Measurements from ENCODE around the gene C5orf34.
A peak's percentile ranks its signal among the peaks of the same experiment; 100 is the strongest.
"Not testable (repeated sequence)": the region's sequence is repeated elsewhere in the genome, so short reads cannot be mapped to it uniquely, and the experiment has no call there.

Gene C5orf34

DNA sequence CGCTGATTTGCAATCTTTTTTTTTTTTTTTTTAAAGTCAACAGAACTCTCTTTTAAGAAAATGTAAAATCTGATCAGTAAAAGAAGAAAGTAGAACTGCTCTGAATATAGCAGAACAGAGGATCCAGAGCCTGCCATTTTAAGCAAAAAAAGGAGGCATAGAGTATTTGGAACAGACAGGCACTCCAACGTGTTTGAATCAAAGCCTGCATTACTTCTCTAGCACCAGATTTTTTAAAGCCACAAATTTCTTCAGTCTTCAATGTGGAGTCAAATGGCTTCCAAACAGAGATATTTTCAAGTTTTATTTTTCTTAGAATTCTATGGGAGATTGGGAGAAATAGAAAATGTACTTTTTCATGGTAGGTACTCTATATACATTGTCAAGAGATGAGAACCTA, 36.8 kb upstream of the C5orf34 start:
- Histone ChIP-seq H3K27ac (ENCODE audit: low read depth, low read length) (no peak overlapping the region), H3K4me3 (ENCODE audit: low read depth in 1 of 2, low read length in 2 of 2) (no peak overlapping the region), H3K27me3 (ENCODE audit: control insufficient read depth in 1 of 2, insufficient read depth in 2 of 2, low read length in 2 of 2) (no peaks in the 10 kb centered on the region), H3K9ac (ENCODE audit: low read length) (no peak overlapping the region), H3K36me3 (ENCODE audit: insufficient read depth, low read length) (peaks cover 26% of the 10 kb centered on the region), H3K4me1 (ENCODE audit: insufficient read depth, low read length) (peaks cover 37% of the 10 kb centered on the region), H3K9me3 (ENCODE audit: low read length) (no peaks in the 10 kb centered on the region)

- H3K36me3 ChIP-seq (ENCODE audit: insufficient read depth, low read length), result peaks cover 46% of the 10 kb centered on the region
- H3K4me3 ChIP-seq (ENCODE audit: low read depth in 1 of 2, low read length in 2 of 2), result not testable (repeated sequence)
- H3K4me1 ChIP-seq (ENCODE audit: insufficient read depth, low read length), result peaks cover 23% of the 10 kb centered on the region
These were observed 34.3 kb upstream of the C5orf34 start for GRCh38 chr5:43549272-43549671.

DNA sequence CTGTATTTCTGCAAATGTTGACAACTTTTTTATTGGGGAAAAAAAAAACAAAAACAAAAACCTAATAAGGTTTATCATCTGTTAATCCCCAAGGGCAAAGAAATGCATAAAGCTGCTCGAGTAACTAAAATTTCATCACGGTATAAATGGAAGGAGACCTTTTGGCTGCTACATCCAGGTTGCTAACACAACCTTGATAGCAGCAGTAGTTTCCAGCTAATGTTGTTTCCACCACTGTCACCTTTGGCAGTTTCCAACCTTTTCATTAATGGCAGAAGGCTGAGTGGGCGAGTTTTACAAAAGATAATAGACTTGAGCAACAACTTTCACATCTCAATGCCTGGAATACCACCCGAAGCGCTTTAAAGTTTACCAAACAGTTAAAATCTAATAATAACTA, 33.4 kb upstream of the C5orf34 start:
- no peaks in the 10 kb centered on the region for H3K9me3 ChIP-seq (ENCODE audit: low read length)
- H3K9ac ChIP-seq (ENCODE audit: low read length), result no peak overlapping the region
- peaks cover 44% of the 10 kb centered on the region for H3K36me3 ChIP-seq (ENCODE audit: insufficient read depth, low read length)
- no peak overlapping the region for H3K27ac ChIP-seq (ENCODE audit: low read depth, low read length)
- H3K4me1 ChIP-seq (ENCODE audit: insufficient read depth, low read length), result peaks cover 13% of the 10 kb centered on the region
- H3K4me3 ChIP-seq (ENCODE audit: low read depth in 1 of 2, low read length in 2 of 2), result no peak overlapping the region
- H3K27me3 ChIP-seq (ENCODE audit: control insufficient read depth in 1 of 2, insufficient read depth in 2 of 2, low read length in 2 of 2), result no peaks in the 10 kb centered on the region

More at GRCh38 chr5:43549272-43549671, 34.3 kb upstream of the C5orf34 start:
- H3K27me3 ChIP-seq (ENCODE audit: control insufficient read depth in 1 of 2, insufficient read depth in 2 of 2, low read length in 2 of 2); H3K9ac ChIP-seq (ENCODE audit: low read length); H3K27ac ChIP-seq (ENCODE audit: low read depth, low read length); H3K9me3 ChIP-seq (ENCODE audit: low read length): not testable (repeated sequence)

DNA sequence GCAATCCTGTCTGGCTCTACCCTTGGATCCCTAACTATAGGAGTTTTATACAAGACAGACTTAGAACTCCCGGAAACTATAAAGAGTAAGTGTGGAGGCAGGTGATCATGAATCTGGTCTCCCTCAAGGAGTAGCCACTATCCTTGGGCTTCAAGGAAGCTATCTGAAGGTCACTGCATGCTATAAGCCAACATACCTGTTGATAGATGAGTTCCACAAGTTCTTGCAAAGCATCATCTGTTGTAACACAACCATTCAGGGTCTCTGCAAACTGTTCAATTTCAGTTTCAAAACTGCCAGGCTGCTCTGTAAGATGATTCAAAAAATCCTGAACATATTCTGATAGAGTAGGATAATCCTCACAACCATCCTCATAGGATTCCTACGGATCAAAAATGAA, 32.6 kb upstream of the C5orf34 start:
- H3K36me3 ChIP-seq (ENCODE audit: insufficient read depth, low read length), result peaks cover 52% of the 10 kb centered on the region

DNA sequence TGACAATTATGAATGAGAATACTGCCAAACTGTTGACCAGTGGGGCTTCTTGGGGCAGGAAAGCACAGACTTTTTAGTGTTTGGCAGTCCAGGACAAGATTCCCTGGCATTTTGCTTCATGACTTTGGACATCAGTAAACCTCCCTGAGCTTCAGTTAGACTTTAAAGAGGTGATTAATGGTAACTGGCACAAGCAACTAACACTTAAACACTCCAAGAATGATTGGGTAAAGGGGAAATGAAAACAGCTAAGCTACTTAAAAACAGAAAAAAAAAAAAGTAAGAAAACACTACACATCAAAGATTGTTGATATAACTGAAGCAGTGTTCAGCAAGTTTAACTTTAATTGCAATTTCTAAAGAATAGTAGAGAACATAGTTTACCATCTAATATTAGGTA, 28.5 kb upstream of the C5orf34 start:
- no peak overlapping the region for H3K27ac ChIP-seq (ENCODE audit: low read depth, low read length)
- no peak overlapping the region for H3K4me3 ChIP-seq (ENCODE audit: low read depth in 1 of 2, low read length in 2 of 2)
- H3K9ac ChIP-seq (ENCODE audit: low read length), result no peak overlapping the region
- H3K36me3 ChIP-seq (ENCODE audit: insufficient read depth, low read length), result peaks cover 79% of the 10 kb centered on the region
- H3K4me1 ChIP-seq (ENCODE audit: insufficient read depth, low read length), result no peaks in the 10 kb centered on the region
- H3K27me3 ChIP-seq (ENCODE audit: control insufficient read depth in 1 of 2, insufficient read depth in 2 of 2, low read length in 2 of 2), result no peaks in the 10 kb centered on the region
- H3K9me3 ChIP-seq (ENCODE audit: low read length), result no peaks in the 10 kb centered on the region

More for the DNA sequence above, 32.6 kb upstream of the C5orf34 start:
- Histone ChIP-seq H3K4me3 (ENCODE audit: low read depth in 1 of 2, low read length in 2 of 2) (no peak overlapping the region), H3K27me3 (ENCODE audit: control insufficient read depth in 1 of 2, insufficient read depth in 2 of 2, low read length in 2 of 2) (no peaks in the 10 kb centered on the region), H3K27ac (ENCODE audit: low read depth, low read length) (no peak overlapping the region), H3K9me3 (ENCODE audit: low read length) (no peaks in the 10 kb centered on the region), H3K4me1 (ENCODE audit: insufficient read depth, low read length) (peaks cover 5% of the 10 kb centered on the region), H3K9ac (ENCODE audit: low read length) (no peak overlapping the region)

GRCh38 chr5:43540746-43541145, 25.8 kb upstream of the C5orf34 start:
- no peak overlapping the region for H3K9ac ChIP-seq (ENCODE audit: low read length)
- no peaks in the 10 kb centered on the region for H3K4me1 ChIP-seq (ENCODE audit: insufficient read depth, low read length)
- H3K9me3 ChIP-seq (ENCODE audit: low read length), result no peaks in the 10 kb centered on the region
- H3K27ac ChIP-seq (ENCODE audit: low read depth, low read length), result no peak overlapping the region
- H3K27me3 ChIP-seq (ENCODE audit: control insufficient read depth in 1 of 2, insufficient read depth in 2 of 2, low read length in 2 of 2), result no peaks in the 10 kb centered on the region
- no peak overlapping the region for H3K4me3 ChIP-seq (ENCODE audit: low read depth in 1 of 2, low read length in 2 of 2)
- peaks cover 74% of the 10 kb centered on the region for H3K36me3 ChIP-seq (ENCODE audit: insufficient read depth, low read length)

GRCh38 chr5:43536972-43537371, 22.0 kb upstream of the C5orf34 start:
- H3K9me3 ChIP-seq (ENCODE audit: low read length), result no peaks in the 10 kb centered on the region
- peaks cover 75% of the 10 kb centered on the region for H3K36me3 ChIP-seq (ENCODE audit: insufficient read depth, low read length)
- no peaks in the 10 kb centered on the region for H3K4me1 ChIP-seq (ENCODE audit: insufficient read depth, low read length)
- H3K27me3 ChIP-seq (ENCODE audit: control insufficient read depth in 1 of 2, insufficient read depth in 2 of 2, low read length in 2 of 2), result no peaks in the 10 kb centered on the region
- H3K4me3 ChIP-seq (ENCODE audit: low read depth in 1 of 2, low read length in 2 of 2), result no peak overlapping the region
- H3K9ac ChIP-seq (ENCODE audit: low read length), result no peak overlapping the region
- no peak overlapping the region for H3K27ac ChIP-seq (ENCODE audit: low read depth, low read length)

- no peaks in the 10 kb centered on the region for H3K4me1 ChIP-seq (ENCODE audit: insufficient read depth, low read length)
- H3K9ac ChIP-seq (ENCODE audit: low read length), result no peak overlapping the region
- no peak overlapping the region for H3K27ac ChIP-seq (ENCODE audit: low read depth, low read length)
- no peaks in the 10 kb centered on the region for H3K9me3 ChIP-seq (ENCODE audit: low read length)
- no peaks in the 10 kb centered on the region for H3K27me3 ChIP-seq (ENCODE audit: control insufficient read depth in 1 of 2, insufficient read depth in 2 of 2, low read length in 2 of 2)
- H3K36me3 ChIP-seq (ENCODE audit: insufficient read depth, low read length), result peaks cover 65% of the 10 kb centered on the region
- H3K4me3 ChIP-seq (ENCODE audit: low read depth in 1 of 2, low read length in 2 of 2), result no peak overlapping the region
These were observed 18.7 kb upstream of the C5orf34 start for GRCh38 chr5:43533646-43534045.

GRCh38 chr5:43530648-43531047, 15.7 kb upstream of the C5orf34 start:
- H3K9me3 ChIP-seq (ENCODE audit: low read length), result no peaks in the 10 kb centered on the region
- H3K4me3 ChIP-seq (ENCODE audit: low read depth in 1 of 2, low read length in 2 of 2), result no peak overlapping the region
- no peaks in the 10 kb centered on the region for H3K4me1 ChIP-seq (ENCODE audit: insufficient read depth, low read length)
- no peak overlapping the region for H3K9ac ChIP-seq (ENCODE audit: low read length)
- H3K27me3 ChIP-seq (ENCODE audit: control insufficient read depth in 1 of 2, insufficient read depth in 2 of 2, low read length in 2 of 2), result no peaks in the 10 kb centered on the region
- peaks cover 66% of the 10 kb centered on the region for H3K36me3 ChIP-seq (ENCODE audit: insufficient read depth, low read length)
- no peak overlapping the region for H3K27ac ChIP-seq (ENCODE audit: low read depth, low read length)

- Histone ChIP-seq H3K36me3 (ENCODE audit: insufficient read depth, low read length) (peaks cover 31% of the 10 kb centered on the region), H3K4me1 (ENCODE audit: insufficient read depth, low read length) (no peaks in the 10 kb centered on the region)
These were observed 8.7 kb upstream of the C5orf34 start for GRCh38 chr5:43523662-43524072.

DNA sequence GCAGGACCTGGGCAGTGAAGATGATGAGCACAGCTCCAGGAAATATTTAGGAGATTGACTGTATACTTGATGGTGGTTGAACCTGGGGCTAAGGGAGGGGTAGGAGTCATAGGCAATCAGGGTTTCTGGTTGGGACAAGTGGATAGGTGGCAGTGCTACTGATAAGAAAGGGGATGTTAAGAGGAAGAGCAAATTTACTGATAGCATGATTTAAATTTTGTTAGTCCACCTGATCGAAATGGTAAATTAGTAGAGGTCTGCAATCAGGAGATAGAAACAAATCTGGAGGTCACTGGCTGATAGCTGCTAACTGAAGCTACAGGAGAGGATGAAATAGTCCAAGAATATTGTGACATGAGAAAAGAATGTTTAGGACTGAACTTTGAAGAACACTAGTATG, 5.7 kb upstream of the C5orf34 start:
- Histone ChIP-seq H3K9me3 (ENCODE audit: low read length) (no peaks in the 10 kb centered on the region), H3K36me3 (ENCODE audit: insufficient read depth, low read length) (peaks cover 16% of the 10 kb centered on the region), H3K4me3 (ENCODE audit: low read depth in 1 of 2, low read length in 2 of 2) (no peak overlapping the region), H3K9ac (ENCODE audit: low read length) (no peak overlapping the region), H3K27ac (ENCODE audit: low read depth, low read length) (no peak overlapping the region), H3K4me1 (ENCODE audit: insufficient read depth, low read length) (no peaks in the 10 kb centered on the region), H3K27me3 (ENCODE audit: control insufficient read depth in 1 of 2, insufficient read depth in 2 of 2, low read length in 2 of 2) (no peaks in the 10 kb centered on the region)

More at GRCh38 chr5:43523662-43524072, 8.7 kb upstream of the C5orf34 start:
- H3K9me3 ChIP-seq (ENCODE audit: low read length), result no peaks in the 10 kb centered on the region
- H3K9ac ChIP-seq (ENCODE audit: low read length), result no peak overlapping the region
- no peak overlapping the region for H3K4me3 ChIP-seq (ENCODE audit: low read depth in 1 of 2, low read length in 2 of 2)
- no peaks in the 10 kb centered on the region for H3K27me3 ChIP-seq (ENCODE audit: control insufficient read depth in 1 of 2, insufficient read depth in 2 of 2, low read length in 2 of 2)
- H3K27ac ChIP-seq (ENCODE audit: low read depth, low read length), result no peak overlapping the region

DNA sequence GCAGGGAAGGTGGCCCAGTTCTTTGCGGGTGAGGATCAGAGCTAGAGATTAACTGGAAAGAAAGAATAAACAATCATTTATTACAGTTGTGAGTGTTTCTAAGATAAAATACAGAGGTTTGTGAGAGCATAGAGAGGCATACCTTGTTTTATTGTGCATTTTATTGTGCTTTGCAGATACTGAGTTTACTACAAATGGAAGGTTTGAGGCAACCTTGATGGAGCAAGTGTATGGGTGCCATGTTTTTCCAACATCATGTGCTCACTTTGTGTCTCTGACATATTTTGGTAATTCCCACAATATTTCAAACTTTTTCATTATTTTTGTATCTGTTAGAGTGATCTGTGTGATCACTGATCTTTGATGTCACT, 715 bp upstream of the C5orf34 start:
- Histone ChIP-seq H3K9ac (ENCODE audit: low read length) (no peak overlapping the region), H3K27ac (ENCODE audit: low read depth, low read length) (peak overlapping the region; percentile 97), H3K9me3 (ENCODE audit: low read length) (no peaks in the 10 kb centered on the region), H3K4me3 (ENCODE audit: low read depth in 1 of 2, low read length in 2 of 2) (peak overlapping the region; percentile 62 to 79), H3K27me3 (ENCODE audit: control insufficient read depth in 1 of 2, insufficient read depth in 2 of 2, low read length in 2 of 2) (no peaks in the 10 kb centered on the region), H3K4me1 (ENCODE audit: insufficient read depth, low read length) (peaks cover 8% of the 10 kb centered on the region), H3K36me3 (ENCODE audit: insufficient read depth, low read length) (no peaks in the 10 kb centered on the region)

Measured in muscle layer of colon (tissue), 2 donors.